A549 (cell line): ENCODE data around the gene PLCXD3.

Source experiments
- MYC ChIP-seq: IDR thresholded peaks from 2 replicates; pipeline ENCODE4 v1.6.1; 2012; ENCODE audit warnings: mild to moderate bottlenecking, inconsistent platforms, low read length, improper control_type of control experiment, borderline replicate concordance
- POLR2A ChIP-seq: IDR thresholded peaks from 2 replicates; pipeline ENCODE4 v1.6.1; 2012; ENCODE audit warnings: mild to moderate bottlenecking, low read length
- TF ChIP-seq, protein P1 (sequence below): IDR thresholded peaks from 2 replicates; pipeline ENCODE4 v1.6.1; 2012
- TF ChIP-seq, protein P2 (sequence below): fragments of >200 bp; sonication (Bioruptor Twin); formaldehyde crosslinking; IDR thresholded peaks from 3 replicates; pipeline ENCODE4 v1.5.1; 2016

DNA sequence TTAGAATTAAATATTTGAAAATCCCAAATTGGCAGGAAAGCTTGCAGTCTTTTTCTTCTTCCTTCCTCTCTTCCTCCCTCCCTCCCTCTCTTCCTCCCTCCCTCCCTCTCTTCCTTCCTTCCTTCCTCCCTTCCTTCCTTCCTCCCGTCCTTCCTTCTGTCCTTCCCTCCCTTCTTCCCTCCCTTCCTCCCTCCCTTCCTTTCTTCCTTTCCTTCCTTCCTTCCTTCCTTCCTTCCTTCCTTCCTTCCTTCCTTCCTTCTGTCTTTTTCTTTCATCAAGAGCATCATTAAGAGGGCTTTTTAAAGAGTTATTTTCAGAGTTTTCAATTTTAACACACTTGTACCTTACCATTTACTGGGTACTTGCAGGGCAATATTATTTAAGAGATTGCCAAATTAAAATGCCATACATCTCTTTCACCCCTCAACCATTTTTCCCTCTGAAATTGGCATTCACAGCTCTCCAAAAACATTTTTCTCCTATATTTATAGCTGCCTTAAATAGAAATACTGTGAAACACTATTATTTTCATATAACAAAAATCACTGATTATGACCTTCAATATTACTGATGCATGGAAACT, 197.8 kb downstream of the PLCXD3 start:
- TF ChIP-seq, protein P1, sequence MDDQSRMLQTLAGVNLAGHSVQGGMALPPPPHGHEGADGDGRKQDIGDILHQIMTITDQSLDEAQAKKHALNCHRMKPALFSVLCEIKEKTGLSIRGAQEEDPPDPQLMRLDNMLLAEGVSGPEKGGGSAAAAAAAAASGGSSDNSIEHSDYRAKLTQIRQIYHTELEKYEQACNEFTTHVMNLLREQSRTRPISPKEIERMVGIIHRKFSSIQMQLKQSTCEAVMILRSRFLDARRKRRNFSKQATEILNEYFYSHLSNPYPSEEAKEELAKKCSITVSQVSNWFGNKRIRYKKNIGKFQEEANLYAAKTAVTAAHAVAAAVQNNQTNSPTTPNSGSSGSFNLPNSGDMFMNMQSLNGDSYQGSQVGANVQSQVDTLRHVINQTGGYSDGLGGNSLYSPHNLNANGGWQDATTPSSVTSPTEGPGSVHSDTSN: no peak
- TF ChIP-seq POLR2A: no peak
- TF ChIP-seq MYC: no peak
- TF ChIP-seq, protein P2, sequence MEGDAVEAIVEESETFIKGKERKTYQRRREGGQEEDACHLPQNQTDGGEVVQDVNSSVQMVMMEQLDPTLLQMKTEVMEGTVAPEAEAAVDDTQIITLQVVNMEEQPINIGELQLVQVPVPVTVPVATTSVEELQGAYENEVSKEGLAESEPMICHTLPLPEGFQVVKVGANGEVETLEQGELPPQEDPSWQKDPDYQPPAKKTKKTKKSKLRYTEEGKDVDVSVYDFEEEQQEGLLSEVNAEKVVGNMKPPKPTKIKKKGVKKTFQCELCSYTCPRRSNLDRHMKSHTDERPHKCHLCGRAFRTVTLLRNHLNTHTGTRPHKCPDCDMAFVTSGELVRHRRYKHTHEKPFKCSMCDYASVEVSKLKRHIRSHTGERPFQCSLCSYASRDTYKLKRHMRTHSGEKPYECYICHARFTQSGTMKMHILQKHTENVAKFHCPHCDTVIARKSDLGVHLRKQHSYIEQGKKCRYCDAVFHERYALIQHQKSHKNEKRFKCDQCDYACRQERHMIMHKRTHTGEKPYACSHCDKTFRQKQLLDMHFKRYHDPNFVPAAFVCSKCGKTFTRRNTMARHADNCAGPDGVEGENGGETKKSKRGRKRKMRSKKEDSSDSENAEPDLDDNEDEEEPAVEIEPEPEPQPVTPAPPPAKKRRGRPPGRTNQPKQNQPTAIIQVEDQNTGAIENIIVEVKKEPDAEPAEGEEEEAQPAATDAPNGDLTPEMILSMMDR: no peak
